Dermis blood vessel endothelial cell (primary cell): ENCODE results near the gene FETUB. TPM values are rescaled to one million over a fixed set of nuclear protein-coding genes. Genes with fewer than 3 reads are reported as not detected.

Experiments used
- DNase-seq: peaks from one replicate; pipeline ENCODE4 v3.0.0; 2010
- total RNA-seq: library from RNA; depleted of rRNA; stranded (reverse); fragments of >200 nt; gene quantifications from 2 replicates; pipeline ENCODE4 v1.2.3, GENCODE V29; 2014

FETUB gene
- total RNA-seq, 1 donor from 2014 or later, result not detected

- no peak for DNase-seq
Measured at GRCh38 chr3:186636536-186636935, 3.7 kb upstream of the FETUB start.

DNA sequence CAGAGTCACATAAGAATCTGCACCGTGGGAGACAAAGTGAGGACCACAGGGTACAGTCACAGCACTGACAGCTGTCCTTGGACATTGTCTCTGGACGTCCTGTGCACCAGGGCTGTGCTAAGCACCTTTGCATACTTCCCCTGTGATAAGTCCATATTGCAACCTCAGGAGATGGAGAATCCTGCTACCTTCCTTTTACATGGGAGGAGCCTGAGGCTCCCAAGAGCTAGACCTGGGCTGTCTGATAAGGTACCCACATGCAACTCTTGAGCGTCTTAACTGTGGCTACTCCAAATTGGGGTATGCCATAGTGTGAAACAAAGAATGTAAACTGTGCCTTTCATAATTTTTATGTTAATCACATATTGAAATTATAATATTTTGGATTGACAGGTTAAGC lies 2.5 kb upstream of the FETUB start:
- DNase-seq, result no peak

DNA sequence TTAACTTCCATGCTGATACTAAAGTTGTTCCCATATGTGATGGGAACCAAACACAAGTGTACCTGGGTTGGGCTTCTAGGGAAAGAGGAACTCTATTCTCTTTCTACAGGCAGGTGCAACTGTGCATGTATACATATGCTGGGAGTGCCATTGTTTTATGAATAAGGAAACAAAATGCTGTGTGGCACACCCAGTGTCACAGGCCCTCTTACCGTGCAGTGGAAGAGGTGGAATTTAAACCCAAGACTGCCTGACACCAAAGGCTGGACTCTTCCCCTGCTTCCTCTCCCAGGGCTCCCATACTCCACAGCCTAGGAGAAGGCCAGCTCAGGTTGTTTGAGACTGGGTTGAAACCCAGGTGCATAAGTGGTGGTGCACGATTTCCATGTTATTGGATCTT lies 1.9 kb upstream of the FETUB start:
- no peak for DNase-seq

GRCh38 chr3:186640473-186640818 lies 247 bp downstream of the FETUB start:
- DNase-seq, result no peak

DNA sequence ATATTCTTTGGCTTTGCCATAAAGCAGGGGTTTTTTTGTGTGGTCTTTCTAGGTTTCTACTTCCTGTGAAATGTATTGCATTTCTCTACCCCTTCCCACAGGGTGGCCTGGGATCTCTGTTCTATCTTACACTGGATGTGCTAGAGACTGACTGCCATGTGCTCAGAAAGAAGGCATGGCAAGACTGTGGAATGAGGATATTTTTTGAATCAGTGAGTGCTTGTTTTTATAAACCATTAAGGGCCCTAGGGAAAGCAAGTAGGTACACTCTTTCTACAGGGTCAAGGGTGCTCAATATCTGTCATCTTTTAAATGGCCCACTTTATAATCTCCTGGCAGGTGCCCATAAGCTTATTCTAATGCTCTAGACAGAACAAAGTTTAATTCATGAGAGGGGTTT lies 730 bp downstream of the FETUB start:
- DNase-seq, result no peak

- DNase-seq, result no peak
Measured at GRCh38 chr3:186642014-186642413, 1.8 kb downstream of the FETUB start.

GRCh38 chr3:186643493-186643892 lies 3.3 kb downstream of the FETUB start:
- no peak for DNase-seq

GRCh38 chr3:186644683-186645082 lies 4.5 kb downstream of the FETUB start:
- DNase-seq, result no peak

DNA sequence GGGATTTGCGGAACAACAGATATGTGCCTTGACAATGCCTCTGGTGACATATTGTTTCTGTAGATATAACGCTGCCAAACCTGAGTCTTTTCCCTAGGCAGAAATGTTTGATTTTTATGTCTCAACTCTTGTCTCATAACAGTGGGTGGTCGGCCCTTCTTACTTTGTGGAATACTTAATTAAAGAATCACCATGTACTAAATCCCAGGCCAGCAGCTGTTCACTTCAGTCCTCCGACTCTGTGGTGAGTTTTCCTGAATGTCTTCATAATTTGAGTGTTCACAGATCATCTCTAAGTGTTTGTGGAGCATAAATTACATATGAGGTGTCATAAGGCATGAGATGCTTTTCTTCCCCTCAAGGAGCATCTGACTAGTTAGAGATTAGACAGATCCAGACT lies 5.9 kb downstream of the FETUB start:
- no peak for DNase-seq

DNA sequence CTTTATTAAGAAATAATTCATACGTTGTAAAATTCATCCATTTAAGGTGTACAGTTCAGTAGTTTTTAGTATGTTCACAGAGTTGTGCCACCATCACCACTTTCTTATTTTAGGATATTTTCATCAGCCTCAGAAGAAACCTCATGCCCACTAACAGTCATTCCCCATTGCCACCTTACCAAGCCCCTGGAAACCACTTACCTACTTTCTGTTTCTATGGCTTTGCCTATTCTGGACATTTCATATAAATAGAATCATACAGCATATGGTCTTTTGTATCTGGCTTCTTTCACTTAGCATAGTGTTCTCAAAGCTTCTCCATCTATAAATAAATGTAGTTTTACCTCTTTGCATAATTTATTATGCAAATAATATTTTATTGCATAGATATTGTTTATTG lies 6.6 kb downstream of the FETUB start:
- no peak for DNase-seq

GRCh38 chr3:186648851-186649250 lies 8.7 kb downstream of the FETUB start:
- DNase-seq, result no peak

DNA sequence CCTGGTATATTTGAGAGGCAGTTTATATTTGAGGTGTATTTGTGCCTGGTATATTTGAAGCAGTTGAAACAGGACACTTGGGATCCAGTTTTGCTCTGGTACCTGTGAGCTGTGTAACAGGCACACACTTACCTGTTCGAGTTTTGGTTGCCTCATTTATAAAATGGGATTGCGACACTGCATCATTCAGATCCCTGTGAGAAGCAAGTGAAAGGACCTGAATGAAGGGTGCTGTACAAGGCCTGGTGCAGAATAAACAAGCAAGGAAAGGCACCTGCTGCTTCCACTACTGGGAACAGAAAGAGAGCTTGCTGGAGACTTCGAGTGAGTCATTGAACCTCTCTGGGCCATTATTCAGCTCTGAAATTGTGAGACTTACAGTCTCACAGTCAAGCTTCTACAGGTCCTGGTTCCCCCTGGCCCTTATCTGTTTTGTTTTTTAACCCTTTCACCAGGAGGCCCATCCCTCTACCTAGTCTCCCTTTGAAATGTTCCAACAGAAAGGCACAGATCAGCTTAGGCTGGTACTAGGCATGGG lies 11.5 kb downstream of the FETUB start:
- no peak for DNase-seq

- no peak for DNase-seq
Measured at GRCh38 chr3:186653080-186653707, 13.0 kb downstream of the FETUB start.

- DNase-seq, result no peak
Measured at GRCh38 chr3:186653984-186654383, 13.8 kb downstream of the FETUB start.

DNA sequence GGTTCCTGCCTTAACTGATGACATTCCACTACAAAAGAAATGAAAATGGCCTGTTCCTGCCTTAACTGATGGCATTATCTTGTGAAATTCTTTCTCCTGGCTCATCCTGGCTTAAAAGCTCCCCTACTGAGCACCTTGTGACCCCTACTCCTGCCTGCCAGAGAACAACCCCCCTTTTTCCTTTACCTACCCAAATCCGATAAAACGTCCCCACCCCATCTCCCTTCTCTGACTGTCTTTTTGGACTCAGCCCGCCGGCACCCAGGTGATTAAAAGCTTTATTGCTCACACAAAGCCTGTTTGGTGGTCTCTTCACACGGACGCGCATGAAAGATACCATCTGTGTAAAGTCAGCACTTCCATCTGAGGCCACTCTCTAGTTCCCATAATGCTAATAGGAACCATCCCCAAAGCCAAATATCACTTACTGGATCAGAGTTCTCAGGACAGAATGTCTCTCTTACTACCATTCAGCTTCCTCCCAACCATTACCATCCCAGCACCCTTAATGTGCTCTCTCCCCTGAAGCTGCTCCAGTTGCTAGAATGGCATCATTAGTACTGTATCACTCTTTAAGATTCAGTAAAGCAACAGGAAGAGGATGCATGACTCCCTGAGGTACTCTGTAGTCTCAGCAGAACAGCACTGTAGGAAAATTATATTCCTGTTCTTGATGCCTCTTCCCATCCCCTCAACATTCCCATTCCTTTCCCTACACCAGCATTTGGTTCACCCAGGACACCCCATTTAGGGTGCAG lies 23.3 kb downstream of the FETUB start:
- no peak for DNase-seq

DNA sequence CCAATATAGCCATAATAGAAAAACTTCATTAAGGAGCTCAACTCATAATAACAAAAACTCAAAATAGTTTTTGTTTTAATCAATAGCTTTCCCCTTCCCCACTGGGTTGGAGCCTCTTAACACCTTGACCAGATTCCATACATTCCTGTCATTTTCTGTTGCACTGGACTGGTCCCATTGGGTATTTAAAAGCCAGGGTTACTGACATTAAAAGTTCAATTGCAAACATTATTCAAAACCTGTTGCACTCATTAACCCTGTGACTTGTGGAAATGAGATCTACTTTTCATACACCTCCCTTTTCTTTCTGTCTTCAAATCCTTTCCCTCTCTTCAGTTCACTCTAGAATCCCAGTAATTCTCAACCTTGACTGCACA lies 23.9 kb downstream of the FETUB start:
- DNase-seq, result no peak

DNA sequence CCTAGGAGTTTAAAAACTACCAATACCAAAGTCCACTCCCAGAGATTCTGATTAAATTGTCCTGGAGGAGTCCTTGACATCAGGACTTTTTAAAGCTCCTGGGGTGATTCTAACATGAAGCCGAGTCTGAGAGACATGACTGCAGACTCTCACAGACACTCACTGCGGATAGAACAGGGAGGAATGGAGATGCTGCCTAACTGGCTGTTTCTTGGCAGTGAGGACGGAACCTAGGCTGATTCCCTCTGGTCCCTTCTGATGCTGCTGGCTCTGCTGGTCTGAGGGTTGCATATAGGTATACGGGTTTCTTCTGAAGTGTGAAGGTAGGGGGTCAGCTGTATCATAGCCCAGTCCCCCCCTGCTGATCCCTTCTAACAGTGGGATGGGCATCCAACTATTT lies 24.3 kb downstream of the FETUB start:
- no peak for DNase-seq

DNA sequence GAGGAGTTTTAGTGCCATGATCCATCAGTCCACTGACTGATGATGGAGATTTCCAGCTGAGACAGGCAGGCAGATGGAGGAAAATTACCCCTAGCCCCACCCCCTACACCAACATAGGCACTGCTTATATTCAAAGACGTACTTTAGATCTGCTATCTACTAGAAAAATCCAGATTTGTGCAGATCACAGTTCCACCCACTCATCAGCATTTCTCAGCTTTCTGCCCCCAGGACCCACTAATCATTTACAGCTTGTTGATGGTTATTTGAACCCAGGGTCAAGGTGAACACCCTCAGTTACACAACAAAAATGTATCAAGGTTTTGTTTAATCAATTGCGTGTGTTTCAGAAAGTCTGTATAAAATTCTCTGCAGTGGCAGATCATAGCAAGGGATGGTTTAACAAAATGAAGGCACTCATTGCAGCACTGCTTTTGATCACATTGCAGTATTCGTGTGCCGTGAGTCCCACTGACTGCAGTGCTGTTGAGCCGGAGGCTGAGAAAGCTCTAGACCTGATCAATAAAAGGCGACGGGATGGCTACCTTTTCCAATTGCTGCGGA lies 25.5 kb downstream of the FETUB start, which contains the start of gene HRG:
Gene HRG, plus strand, starts transcription at position 390 of the 564 bp plus-strand sequence. Its CDS starts 18 bp downstream, at position 408.
- DNase-seq, result no peak

GRCh38 chr3:186668426-186668825 lies 28.2 kb downstream of the FETUB start:
- no peak for DNase-seq

GRCh38 chr3:186669378-186670084 lies 29.3 kb downstream of the FETUB start:
- DNase-seq, result no peak

DNA sequence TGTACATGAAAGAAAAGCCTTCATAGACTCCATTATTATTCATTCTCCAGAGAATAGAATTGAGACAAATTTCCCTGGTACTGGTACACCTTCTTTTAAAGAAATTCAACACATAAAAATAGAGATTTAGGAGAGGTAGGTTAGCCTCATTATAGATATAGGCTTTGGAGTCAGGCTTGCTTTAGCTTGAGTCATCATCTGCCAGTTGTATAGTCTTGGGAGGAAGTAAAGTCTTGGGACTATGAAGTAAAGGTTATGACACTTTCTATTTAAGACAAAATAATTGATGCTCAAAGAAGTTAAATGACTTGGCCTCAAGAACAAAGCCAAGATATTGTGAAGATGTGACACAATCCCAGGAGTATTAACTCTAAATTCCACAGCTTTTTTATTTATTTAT lies 30.0 kb downstream of the FETUB start:
- no peak for DNase-seq

GRCh38 chr3:186671051-186671450 lies 30.9 kb downstream of the FETUB start:
- no peak for DNase-seq

- DNase-seq, result no peak
Measured at GRCh38 chr3:186678604-186679003, 38.4 kb downstream of the FETUB start.
